HG02981 (cell line): ENCODE results near the gene MYO16.
A peak's percentile ranks its signal among the peaks of the same experiment; 100 is the strongest.

Experiments used
- ATAC-seq: cut with Tn5 transposase; IDR thresholded peaks from one replicate; pipeline ENCODE4 v1.9.1; 2021; ENCODE audit warnings: mild to moderate bottlenecking, moderate library complexity; ENCODE audit not compliant: unreplicated experiment

MYO16 gene

DNA sequence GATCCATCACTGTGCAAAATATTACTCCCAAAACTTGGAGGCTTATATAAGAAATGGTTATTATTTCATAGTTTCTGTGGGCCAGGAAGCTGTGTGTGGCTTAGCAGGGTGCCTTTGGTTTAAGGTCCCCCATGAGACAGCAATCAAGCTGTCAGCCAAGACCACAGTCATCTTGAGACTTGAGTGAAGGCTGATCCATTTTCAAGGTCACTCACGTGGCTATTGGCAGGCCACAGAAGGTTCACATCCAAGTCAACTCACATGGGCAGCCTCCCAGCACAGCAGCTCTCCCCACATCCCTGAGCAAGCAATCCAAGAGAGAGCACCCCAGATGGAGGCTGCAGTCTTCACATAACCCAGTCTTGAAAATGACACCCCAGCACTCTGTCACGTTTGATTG lies 537.4 kb downstream of the MYO16 start:
- peak; percentile 43 for ATAC-seq

DNA sequence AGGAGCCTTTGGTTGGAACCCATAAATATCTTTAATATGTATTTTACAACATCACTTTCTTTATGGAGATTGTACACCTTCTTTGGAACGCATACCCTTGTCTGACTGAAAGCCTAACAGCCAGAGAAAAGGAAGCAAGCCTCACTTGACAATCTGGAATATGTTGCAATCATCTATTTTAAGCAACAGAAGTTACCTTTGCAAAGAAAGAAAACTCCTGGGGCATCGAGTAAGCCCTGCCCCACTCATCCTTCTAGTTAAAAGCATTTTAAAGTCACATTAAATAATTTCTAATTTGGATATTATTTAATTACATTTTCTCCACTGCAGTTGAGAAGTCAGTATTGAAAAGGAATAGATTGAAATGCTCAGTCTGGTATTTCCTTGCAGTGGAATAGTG lies 542.7 kb downstream of the MYO16 start:
- ATAC-seq, result no peak

DNA sequence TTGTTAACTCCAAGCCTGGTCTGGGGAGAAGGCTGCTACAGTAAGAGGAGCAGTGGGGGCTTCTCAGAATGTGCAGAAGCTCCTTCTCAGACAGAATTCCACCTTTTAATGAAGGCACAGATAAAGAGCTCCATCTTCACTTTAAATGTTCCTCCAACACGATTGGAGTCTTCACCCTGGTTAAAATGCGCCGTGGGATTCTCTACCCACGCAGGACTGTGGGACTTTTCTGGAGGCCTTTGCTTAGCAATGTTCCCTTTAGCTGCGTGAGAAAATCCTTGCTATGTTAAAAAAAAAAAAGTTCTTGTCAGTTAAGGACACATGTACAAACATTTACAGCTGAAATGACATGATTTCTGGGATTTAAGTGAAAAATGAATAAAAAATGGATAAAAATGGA lies 546.3 kb downstream of the MYO16 start:
- ATAC-seq, result no peak

DNA sequence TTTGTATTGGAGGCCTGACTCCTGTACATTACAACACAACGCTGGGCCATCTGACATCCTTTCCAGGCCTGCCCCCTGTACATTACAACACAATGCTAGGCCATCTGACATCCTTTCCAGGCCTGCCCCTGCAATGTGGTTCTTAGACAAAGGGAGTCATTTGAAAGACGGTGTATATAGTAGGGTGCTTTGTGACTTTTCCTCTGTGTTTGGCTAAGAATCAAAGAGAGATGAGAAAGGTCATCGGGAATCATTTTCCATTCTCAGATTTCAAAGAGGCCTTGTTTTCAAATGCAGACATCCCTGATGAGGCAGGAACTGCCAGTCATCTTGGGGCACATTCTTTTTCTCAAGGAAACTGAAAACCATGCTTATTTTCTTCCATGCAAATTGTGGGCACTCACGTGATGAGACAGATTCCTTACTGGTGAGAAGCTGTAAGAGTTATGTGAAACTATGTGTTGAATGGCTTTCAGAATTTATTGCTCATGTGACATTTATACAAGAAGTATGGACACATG lies 551.6 kb downstream of the MYO16 start:
- no peak for ATAC-seq

DNA sequence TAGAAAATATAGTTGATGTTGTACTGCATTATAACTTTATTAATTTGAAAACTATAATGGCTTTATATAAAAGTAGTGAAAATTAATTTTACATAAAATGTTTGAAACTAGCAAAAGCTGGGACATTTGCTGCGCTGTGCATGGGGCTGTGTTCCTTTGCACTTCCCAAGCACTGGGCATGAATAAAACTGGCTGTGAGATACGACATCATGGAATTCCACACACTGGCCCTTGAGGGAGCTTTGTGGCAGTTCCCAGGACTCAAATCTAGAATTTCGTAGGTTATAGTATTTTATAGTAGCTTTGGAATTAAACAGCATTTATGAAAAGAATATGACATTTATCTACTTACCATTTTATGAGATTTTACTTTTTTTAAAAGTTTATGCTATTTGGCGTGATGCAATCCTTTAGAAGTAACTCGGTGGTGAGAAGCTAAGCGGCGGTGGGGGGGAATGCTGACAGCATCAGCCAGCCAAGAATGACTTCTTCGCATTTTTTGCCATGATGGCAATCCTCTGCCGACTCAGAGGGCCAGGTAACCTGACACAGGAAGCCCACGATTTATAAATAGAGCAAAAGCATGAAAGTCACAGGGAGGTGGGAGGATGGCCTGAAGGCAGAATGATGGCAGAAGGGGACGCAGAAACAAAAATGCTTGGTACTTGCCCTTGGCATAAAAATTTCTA lies 553.5 kb downstream of the MYO16 start:
- no peak for ATAC-seq

DNA sequence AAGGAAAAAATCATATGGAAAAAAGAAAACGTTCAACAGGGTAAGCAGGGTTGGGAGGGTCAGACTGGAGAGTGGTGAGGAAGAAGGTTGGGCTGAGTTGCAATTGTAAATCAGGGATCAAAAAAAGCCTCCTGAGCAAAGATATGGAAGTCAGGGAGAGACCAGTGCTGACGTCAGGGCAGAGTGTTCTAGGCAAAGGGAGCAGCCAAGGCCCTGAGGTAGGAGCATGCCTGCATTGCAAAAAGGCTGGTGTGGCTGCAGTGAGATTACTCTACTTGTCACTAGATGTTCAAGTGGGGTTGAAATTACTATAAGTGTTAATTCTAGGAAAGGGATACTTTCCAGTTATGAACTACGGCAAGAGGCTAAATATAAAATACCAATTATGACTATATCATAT lies 562.0 kb downstream of the MYO16 start:
- ATAC-seq, result no peak

DNA sequence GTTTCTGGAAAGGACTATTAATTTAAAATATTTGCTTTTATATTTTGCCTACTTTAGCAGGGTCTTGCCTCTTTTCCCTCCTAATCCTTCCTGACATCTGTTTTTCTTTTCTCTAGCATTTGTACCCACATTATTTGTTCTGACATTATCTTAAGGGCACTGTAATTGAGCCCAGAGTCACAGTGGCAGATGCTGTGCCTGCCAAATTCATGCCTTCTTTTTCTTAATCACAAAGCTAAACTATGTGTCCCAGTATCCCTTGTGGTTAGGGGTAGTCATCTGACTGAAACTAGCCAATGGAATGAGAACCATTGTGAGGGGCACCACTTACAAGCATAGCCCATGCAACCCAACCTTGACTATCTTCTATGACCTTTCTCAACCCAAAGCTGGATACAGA lies 562.9 kb downstream of the MYO16 start:
- no peak for ATAC-seq

DNA sequence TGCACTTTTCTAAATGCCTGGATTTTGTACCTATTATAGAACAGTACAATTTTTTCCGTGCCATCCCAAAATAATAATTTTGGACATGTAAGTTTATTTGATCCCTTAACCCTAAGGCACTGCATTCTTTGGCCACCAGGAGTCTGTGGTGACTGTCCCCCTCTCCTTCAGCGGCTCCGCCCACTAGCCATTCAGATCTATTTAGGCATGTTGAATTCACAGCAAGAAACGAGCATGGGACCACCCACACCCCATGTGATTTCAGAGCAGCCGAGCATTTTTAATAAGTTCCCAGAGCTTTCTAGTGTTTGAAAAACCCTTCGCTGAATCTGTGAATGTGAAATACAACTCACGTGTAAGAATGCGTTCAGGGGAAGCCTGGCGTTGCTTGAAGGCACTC lies 567.5 kb downstream of the MYO16 start:
- ATAC-seq, result no peak

DNA sequence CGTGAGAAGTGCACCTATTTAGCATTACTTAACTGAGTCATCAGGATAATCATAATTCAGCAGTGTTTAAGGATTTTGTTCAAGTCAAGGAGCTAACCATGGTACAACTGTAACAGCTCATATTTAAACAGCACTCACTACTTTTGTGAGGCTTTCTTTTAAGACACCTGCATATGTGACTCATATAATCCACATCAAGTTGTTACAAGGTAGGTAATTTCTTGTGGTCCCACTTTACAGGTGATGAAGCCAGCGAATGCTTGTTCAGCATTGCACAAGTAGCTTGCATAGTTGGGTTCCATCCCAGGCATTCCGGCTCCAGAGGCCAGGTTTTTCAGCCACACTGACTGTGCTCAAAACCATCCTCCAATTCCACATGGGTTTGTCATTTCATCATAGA lies 569.2 kb downstream of the MYO16 start:
- no peak for ATAC-seq

DNA sequence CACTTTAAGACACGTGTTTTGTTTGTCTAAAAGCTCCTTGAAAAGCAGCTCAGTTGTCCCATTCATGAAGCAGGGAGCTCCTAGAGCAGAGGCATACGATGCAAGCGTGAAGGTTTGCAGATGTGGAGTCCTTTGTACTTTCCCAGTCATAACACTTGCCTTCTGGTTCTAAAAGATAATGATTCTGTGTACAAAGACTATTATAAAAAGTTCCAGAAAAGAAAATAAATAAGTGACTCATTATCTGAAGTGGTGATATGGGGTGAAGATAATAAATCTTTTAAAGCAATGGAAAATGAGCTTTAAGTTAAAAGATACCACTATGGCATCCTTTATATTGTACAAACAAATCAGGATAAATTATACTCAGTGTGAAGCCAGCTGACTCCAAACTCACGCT lies 569.9 kb downstream of the MYO16 start:
- ATAC-seq, result no peak

DNA sequence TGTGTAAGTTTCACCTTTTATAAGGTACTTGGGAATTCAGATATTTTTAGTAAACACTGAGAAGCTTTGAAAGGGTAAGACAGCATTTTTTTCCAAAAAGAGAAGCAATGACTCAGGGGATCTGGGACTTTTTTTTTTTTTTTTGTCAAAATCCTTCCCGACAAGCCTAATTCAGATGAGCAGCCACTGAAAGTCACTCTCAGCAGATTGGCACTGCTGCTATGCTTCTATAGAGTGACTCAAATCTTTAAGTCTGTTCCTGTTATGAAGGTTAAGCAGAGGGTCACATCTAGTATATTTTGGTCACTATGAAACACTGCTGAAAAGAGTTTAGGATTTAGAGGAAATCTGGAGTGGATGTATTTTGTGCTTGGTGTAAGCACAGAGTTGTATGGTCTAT lies 571.1 kb downstream of the MYO16 start:
- ATAC-seq, result no peak

DNA sequence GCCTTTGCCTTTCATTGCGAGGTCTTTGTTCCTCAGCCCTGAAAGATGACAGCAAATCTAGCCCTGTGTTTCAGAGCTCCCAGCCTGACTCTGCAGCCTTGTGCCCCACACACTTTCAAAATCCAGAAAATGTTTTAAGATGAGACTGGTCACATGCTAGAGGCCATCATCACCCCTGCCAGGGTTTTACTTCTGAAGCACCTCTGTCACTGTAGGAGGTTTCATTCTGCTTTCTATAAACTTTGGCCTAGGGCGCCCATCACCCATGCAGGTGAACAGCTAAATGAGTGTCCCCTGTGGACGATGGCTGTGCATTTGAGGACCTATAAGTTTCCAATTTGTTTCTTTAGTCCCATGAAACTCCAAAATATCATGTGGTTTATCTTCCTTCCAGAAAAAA lies 574.2 kb downstream of the MYO16 start:
- no peak for ATAC-seq

DNA sequence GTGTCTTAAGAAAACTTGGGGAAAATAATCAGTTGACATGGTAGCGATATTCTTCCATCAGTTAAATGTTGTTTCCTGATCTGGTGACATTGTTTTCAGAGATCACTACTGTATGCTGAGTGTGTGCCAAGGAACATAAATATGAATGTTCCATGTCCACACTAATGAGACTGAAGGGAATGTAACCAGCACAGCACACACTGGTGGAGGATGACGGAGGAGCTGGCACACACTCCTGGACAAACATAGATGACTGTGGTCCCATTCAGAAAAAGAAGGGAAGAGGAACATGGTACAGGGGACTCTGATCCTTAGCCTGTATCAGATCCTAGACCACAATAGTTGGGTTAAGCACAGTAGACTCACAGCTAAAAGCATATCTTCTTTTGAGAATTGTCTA lies 574.8 kb downstream of the MYO16 start:
- no peak for ATAC-seq

DNA sequence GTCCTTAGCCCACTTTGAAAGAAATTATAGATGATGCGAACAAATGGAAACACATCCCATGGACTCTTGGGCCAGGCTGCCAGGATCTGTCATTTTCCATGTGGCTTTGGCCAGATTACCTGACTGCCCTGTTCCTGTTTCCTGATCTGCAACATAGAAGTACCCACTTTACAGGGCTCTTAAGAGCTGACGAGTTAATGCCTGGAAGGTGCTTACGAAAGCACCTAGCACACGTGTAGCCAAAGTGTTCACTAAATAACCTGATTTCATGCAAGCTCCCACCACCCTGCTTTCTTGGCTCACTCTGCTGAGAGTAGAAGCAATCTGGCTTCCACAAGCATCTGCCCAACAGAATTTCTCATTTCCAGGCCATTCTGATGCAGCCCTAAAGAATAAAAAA lies 575.2 kb downstream of the MYO16 start:
- ATAC-seq, result no peak

DNA sequence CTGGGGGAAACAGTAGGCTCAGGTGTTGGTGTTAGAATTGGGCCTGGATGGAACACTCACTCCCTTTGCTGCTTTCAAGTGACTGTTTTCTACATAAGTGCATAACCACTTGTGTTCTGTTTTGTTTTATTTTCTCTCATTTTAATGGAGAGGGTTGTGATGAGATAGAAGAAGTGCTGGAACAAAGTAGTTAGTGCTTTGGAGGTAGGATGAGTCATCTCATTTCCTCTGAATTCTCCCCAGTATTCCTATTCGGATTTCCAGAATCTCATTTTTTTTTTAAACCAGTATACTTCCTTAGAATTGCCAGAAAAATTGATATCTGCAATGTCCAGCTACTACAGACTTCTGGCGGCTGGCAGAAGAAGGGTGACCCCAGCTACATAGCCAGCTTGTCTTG lies 575.9 kb downstream of the MYO16 start:
- ATAC-seq, result no peak

DNA sequence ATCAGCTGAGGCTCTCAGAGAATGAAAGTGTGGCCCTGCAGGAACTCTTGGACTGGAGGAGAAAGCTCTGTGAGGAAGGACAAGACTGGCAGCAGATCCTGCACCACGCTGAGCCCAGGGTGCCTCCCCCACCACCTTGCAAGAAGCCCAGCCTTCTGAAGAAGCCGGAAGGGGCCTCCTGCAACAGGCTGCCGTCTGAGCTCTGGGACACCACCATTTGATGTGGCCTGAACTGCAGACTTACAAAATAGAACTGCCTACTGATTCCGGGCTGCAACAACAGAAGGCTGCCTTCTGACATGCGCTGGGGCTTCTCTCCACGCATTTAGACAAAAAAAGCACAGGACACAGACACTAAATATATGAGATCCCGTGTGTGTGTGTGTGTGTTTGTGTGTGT lies 577.2 kb downstream of the MYO16 start:
- ATAC-seq, result no peak

DNA sequence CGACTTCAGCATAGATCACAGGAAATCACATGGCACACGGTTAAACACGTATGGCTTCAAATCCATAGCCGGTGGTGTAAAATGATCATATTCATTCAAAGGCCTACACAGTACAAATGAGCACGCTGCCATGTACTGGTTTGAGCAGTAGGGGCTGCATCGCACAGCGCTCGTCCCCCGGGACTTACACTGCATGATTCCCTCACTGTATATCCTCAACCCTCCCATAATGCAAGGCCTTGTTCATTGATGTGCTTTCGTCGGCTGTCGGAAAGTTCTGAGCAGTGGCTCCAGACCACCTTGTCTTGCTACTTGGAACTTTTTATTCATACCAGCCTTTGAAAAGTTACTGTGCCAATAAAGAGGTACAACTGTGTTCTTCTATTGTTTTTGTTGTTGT lies 578.2 kb downstream of the MYO16 start:
- no peak for ATAC-seq

DNA sequence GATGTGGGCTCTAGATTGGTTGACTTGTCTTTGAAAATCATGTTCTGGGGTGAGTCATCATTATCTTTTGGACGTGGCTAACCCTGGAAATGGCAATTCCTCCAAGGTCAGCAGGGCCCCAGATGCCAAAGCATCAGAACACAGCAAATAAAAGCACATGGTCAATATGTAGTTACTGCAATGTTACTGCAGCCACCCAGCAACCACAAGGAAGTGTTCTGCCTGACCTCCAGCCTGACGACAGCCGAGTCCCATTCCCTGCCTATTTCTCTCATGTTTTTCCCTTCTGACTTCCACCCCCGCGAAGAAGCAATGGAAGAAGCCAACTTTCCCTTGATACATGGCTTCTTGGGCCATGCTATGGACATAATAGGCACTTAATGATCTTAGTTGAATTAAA lies 579.1 kb downstream of the MYO16 start:
- no peak for ATAC-seq

DNA sequence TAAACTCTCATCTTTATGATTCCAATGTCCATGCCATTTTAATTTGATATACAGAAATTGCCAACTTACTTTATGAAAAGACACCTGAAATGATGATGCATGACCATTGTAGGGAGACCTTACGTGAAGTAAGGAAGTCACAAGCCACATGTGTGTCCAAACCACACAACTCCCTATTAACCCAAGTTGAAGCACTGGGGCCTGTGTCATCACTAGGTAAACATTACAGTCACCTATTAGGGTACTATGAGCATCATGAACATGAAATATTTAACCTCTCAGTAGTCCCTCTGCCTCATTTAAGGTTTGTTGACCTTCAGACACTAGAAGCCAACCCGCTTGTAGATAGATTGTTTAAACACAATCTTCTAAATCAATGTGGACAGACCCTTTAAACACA lies 580.1 kb downstream of the MYO16 start:
- no peak for ATAC-seq

DNA sequence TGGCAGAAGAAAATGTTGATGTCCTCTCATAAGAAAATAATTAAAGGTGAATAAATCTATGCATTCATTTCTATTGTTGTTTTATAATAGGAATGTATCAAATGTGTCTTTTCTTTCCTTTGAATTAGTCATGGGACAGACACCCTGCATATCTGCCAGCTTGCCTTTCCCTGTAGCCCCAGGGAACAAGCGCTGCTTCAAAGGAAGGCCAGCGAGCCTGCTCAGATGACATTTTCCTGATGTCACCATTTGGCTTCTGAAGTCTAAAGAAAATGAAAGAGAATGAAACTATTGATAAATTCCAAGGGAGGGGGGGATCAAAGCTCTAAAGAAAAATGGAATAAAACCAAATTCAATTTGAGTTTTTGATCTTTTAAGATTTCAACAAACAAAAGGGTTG lies 582.2 kb downstream of the MYO16 start:
- ATAC-seq, result no peak

DNA sequence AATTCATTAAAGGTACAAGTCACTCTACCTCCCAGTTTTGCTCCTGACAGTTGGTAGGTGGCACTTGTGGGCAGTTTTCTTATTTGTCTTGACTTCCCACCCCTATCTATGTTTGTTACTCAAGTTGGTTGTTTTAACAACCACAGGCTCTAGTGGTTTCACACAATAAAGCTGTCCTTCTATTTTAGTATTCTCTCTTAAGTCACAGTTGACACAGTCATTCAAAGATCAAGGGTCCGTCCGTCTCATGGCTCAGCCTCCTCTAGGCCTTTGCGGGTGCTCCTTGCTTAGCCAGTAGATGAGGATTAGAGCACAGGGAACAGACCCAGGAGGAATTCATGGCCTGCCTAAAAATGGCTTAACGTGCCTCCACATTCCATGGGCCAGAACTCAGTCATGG lies 583.2 kb downstream of the MYO16 start:
- no peak for ATAC-seq

DNA sequence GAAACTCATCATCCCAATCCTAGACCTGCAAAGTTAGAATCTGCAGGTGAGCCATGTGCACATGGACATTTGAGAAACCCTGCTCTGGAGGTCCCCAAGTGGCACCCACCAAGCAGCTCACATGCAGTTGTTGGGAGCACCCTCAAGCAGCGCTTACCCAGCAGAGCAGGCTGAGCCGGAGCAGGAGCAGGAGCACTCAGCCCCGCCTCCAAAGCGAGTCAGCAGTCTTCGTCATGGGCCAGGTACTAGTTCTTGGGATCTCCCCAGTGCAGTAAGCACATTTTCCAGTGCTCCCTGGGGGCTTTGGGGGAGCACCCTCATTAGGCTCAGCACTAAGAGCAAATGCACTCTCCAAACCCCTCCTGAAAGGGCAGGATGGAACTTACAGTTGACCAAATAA lies 584.3 kb downstream of the MYO16 start:
- no peak for ATAC-seq

DNA sequence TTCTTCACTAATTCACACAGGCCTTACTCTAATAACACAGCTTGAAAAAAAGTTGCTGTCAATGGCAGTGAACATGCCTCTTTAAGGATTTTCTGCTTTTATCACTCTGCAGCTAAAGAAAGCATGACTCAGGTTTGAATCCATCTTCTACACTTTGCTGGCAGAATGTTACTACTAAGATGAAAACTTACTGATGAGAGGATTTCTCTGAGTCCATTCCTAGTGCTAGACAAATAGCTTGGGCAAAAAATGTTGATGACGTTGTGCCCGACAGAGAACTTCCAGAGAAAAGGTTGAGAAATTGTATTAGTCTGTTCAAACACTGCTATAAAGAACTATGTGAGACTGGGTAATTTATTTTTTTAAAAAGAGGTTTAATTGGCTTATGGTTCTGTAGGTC lies 585.0 kb downstream of the MYO16 start:
- ATAC-seq, result no peak
